Right lobe of liver (tissue), 6 donors: ENCODE measurements around the gene CORO6. TPM values are rescaled to one million over a fixed set of nuclear protein-coding genes. Genes with fewer than 3 reads are reported as not detected.
A peak's percentile ranks its signal among the peaks of the same experiment; 100 is the strongest.

ENCODE experiments used
- ATAC-seq, 4 donors: fragments of 200-7000 bp; cut with Tn5 transposase; one replicate each; pipeline ENCODE4 v1.9.1; 2020; ENCODE audit warnings: mild to moderate bottlenecking in 4 of 4, moderate library complexity in 4 of 4
- DNase-seq, 3 donors: peaks; one replicate each; pipeline ENCODE4 v3.0.0-alpha.2; 2020
- H3K27ac ChIP-seq, 3 donors: fragments of 200-600 bp; one replicate each; pipeline ENCODE4 v1.8.0; 2022
- H3K27me3 ChIP-seq, 2 donors: fragments of 200-600 bp; one replicate each; pipeline ENCODE4 v1.8.0; 2022
- H3K36me3 ChIP-seq, 4 donors: fragments of 200-600 bp; sonication (generic) in 1 of 4; one replicate each; pipeline versions ENCODE4 v1.5.1 to v1.8.0; 2017 to 2022; ENCODE audit warnings: control low read depth in 1 of 4
- H3K4me1 ChIP-seq, 4 donors: fragments of 200-600 bp; sonication (generic) in 1 of 4; one replicate each; pipeline versions ENCODE4 v1.5.1 to v1.8.0; 2017 to 2022; ENCODE audit warnings: control low read depth in 1 of 4
- H3K4me3 ChIP-seq, 3 donors: fragments of 200-600 bp; one replicate each; pipeline ENCODE4 v1.8.0; 2022
- H3K9me3 ChIP-seq, 4 donors: fragments of 200-600 bp; sonication (generic) in 1 of 4; one replicate each; pipeline versions ENCODE4 v1.5.1 to v1.8.0; 2017 to 2022; ENCODE audit warnings: control low read depth in 1 of 4
- CTCF ChIP-seq, 4 donors: fragments of 200-600 bp in 3 of 4; fragments of 450-650 bp in 1 of 4; IDR thresholded peaks; one replicate each; pipeline versions ENCODE4 v1.5.1 to v1.8.0; 2016 to 2022; ENCODE audit warnings: antibody characterized with exemption in 4 of 4, mild to moderate bottlenecking in 2 of 4
- POLR2A ChIP-seq: fragments of 450-650 bp; IDR thresholded peaks from one replicate; pipeline ENCODE4 v1.6.1; 2017; ENCODE audit warnings: antibody characterized with exemption, mild to moderate bottlenecking
- WGBS: methylation state at CpG from one replicate; pipeline ENCODE4 v1.1.6; 2018; ENCODE audit warnings: low coverage, low lambda C conversion rate; ENCODE audit not compliant: insufficient coverage; ENCODE audit errors: missing lambda C conversion rate; 5-methylcytosine and 5-hydroxymethylcytosine counted together
- intact Hi-C, 2 donors: fragments of 100-400 bp; cut with DNase I; formaldehyde crosslinking; loops; one replicate each; pipeline versions ENCODE4 v1.11.2 to v1.14.1; 2022
- small RNA-seq, 2 experiments: library from RNA; depleted of rRNA; stranded (forward); fragments of <200 nt; gene quantifications; one replicate each; pipeline ENCODE3, GENCODE V24; 2016
- total RNA-seq, 6 experiments: library from RNA; depleted of rRNA in 2 of 6; stranded (reverse); fragments of >200 nt in 2 of 6; fragmentation: NEBNext Ultra II Directional in 3 of 6; extraction: Animal tissue kit (Norgen Biotek cat#: 25700) in 3 of 6; gene quantifications; one replicate each; pipeline versions ENCODE4 v1.1.0 to v1.2.4, GENCODE V29; 2016 to 2023
- donor health status: DM: no; HTN: yes; CAD: no.
- donor health status: DM: no; HTN: no; CAD: no.
- donor health status: DM: no; HTN: no; CAD: no.
- donor health status: DM: no; HTN: yes; CAD: no.
- donor health status: DM: no; HTN: yes; CAD: no.

The CORO6 gene
- total RNA-seq, 6 experiments from 2014 or later: 0.37 to 5.1 (median 0.81) TPM

GRCh38 chr17:29566473-29567303 lies 56.0 kb downstream of the CORO6 start, which contains the start of gene ABHD15:
Gene ABHD15, minus strand, starts transcription at chr17:29567037. Its CDS starts 71 bp downstream, at chr17:29566966.
- H3K27ac ChIP-seq: peak within 1 kb of the TSS; percentile 68 to 78 (median 76)
- H3K27me3 ChIP-seq: no peaks in the 10 kb centered on the region
- H3K4me1 ChIP-seq: peaks cover 0 to 27% (median 1%) of the 10 kb centered on the region in 4 donors
- peak; percentile 50 to 74 (median 65) for ATAC-seq
- intact Hi-C loops: no loop called here
- TF ChIP-seq POLR2A: peak; percentile 87
- no peak for TF ChIP-seq CTCF (IDR thresholded peaks at IDR 0.05)
- peak; percentile 83 to 90 (median 87) for DNase-seq
- H3K4me3 ChIP-seq: peak within 1 kb of the TSS; percentile 68 to 83 (median 71)
- 16% methylated on average over 15 of the region's 94 CpGs for WGBS
- H3K36me3 ChIP-seq: peaks cover 0 to 13% (median 8%) of the 10 kb centered on the region in 4 donors
- no peaks in the 10 kb centered on the region for H3K9me3 ChIP-seq

GRCh38 chr17:29565643-29566472 lies 56.9 kb downstream of the CORO6 start:
- DNase-seq: peak; percentile 64 to 82 (median 72)
- 10% methylated on average over 12 of the region's 55 CpGs for WGBS
- Histone ChIP-seq H3K27ac (peak overlapping the region; percentile 47 to 78 (median 68)), H3K4me3 (peak overlapping the region; percentile 68 to 83 (median 71)), H3K9me3 (no peaks in the 10 kb centered on the region), H3K4me1 (peaks cover 0 to 34% (median 0%) of the 10 kb centered on the region in 4 donors), H3K36me3 (peaks cover 0 to 18% (median 8%) of the 10 kb centered on the region in 4 donors), H3K27me3 (no peaks in the 10 kb centered on the region)
- intact Hi-C loops: no loop called here
- peak; percentile 13 to 51 (median 25) for ATAC-seq
- TF ChIP-seq POLR2A: peak; percentile 11
- TF ChIP-seq CTCF (IDR thresholded peaks at IDR 0.05): peak in 3 of 4 donors; percentile 2 to 12 (median 10)

Small RNAs within 50 kb of the gene (small RNA-seq; reads per million reads assigned to genes)
- 0 to 0.13 reads per million in 2 experiments for gene RNU6-920P

Other genes starting within 250 kb of the CORO6 start
- 10 to 100 TPM; 17.1 to 37.1 (median 21.1) TPM for gene TAOK1, start 232.5 kb downstream of the CORO6 start, total RNA-seq
- gene ABHD15, start 55.9 kb downstream of the CORO6 start, total RNA-seq: 10 to 100 TPM in 5 of 6 experiments, 1 to 10 TPM in 1; 7.8 to 27.1 (median 13.7) TPM
- gene TP53I13, start 54.2 kb downstream of the CORO6 start, total RNA-seq: 10 to 100 TPM; 16.8 to 52.4 (median 38.4) TPM
- 10 to 100 TPM in 2 of 6 experiments, 1 to 10 TPM in 4; 7.1 to 15.9 (median 8.7) TPM for gene GIT1, start 33.3 kb downstream of the CORO6 start, total RNA-seq
- gene ANKRD13B, start 29.8 kb downstream of the CORO6 start, total RNA-seq: 1 to 10 TPM in 1 of 6 experiments, under 1 TPM in 5; 0.37 to 1.6 (median 0.88) TPM